ENCODE measurements around the gene ZNF417. TPM values are rescaled to one million over a fixed set of nuclear protein-coding genes. Genes with fewer than 3 reads are reported as not detected.

Gene ZNF417
- total RNA-seq, 1 experiment from 2014 or later = 22.8 TPM

DNA sequence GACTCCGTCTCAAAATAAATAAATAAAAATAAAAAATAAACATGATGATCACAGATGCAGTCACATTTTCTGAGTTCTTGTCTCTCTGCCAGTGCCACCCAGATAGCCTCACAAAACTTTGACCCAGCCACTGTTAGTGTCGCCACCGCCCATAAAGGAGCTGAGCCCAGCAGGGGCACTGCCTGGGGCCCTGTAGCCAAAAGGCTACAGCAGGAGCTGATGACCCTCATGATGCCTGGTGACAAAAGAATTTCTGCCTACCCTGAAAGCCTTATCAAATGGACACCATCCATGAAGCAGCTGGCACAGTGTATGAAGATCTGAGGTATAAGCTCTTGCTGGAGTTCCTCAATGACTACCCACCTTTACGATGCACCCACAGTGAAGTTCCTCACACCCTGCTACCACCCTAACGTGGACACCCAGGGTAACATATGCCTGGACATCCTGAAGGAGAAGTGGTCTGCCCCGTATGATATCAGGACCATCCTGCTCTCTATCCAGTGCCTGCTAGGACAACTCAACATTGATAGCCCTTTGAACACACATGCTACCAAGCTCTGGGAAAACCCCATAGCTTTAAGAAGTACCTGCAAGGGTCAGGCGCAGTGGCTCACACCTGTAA, 48.4 kb downstream of the ZNF417 start:
- Histone ChIP-seq H3K9me3 (ENCODE audit: control insufficient read depth, insufficient read depth, low read depth, low read length) (peaks cover 44% of the 10 kb centered on the region), H3K27ac (ENCODE audit: low read length) (no peak overlapping the region), H3K4me3 (ENCODE audit: low read depth in 2 of 2, low read length in 2 of 2) (no peak overlapping the region), H3K4me1 (ENCODE audit: control insufficient read depth, insufficient read depth, low read length) (no peaks in the 10 kb centered on the region), H3K36me3 (ENCODE audit: control insufficient read depth, insufficient read depth, low read length) (peaks cover 7% of the 10 kb centered on the region; the same call in 1 of the 2 replicates), H3K27me3 (ENCODE audit: control insufficient read depth, insufficient read depth, low read length) (no peaks in the 10 kb centered on the region)
- ATAC-seq = no peak
- BruUV-seq (replicated peaks) = no TSS peak
- POLR2A ChIA-PET = no interaction called here
- DNase-seq (ENCODE audit: low read depth, low spot score) = no peak
- intact Hi-C loops (cut with micrococcal nuclease; ENCODE audit: unreplicated experiment) (no loop called here), in situ Hi-C loops (cut with HindIII; ENCODE audit: low pct_unique_long_range_greater_than_20kb, low sequenced_read_pairs) (no loop called here)
- TF ChIP-seq POLR2AphosphoS5 (IDR thresholded peaks at IDR 0.05; ENCODE audit: low read depth, low read length) (no peak; the same call in 1 of the 2 replicates), SIN3A (IDR thresholded peaks at IDR 0.05; ENCODE audit: borderline replicate concordance, insufficient read depth, low read depth, low read length) (no peak), TCF7L2 (IDR thresholded peaks at IDR 0.05; ENCODE audit: low read depth, low read length) (no peak)
- TF ChIP-seq, protein P1, sequence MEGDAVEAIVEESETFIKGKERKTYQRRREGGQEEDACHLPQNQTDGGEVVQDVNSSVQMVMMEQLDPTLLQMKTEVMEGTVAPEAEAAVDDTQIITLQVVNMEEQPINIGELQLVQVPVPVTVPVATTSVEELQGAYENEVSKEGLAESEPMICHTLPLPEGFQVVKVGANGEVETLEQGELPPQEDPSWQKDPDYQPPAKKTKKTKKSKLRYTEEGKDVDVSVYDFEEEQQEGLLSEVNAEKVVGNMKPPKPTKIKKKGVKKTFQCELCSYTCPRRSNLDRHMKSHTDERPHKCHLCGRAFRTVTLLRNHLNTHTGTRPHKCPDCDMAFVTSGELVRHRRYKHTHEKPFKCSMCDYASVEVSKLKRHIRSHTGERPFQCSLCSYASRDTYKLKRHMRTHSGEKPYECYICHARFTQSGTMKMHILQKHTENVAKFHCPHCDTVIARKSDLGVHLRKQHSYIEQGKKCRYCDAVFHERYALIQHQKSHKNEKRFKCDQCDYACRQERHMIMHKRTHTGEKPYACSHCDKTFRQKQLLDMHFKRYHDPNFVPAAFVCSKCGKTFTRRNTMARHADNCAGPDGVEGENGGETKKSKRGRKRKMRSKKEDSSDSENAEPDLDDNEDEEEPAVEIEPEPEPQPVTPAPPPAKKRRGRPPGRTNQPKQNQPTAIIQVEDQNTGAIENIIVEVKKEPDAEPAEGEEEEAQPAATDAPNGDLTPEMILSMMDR (IDR thresholded peaks at IDR 0.05) = no peak
- TF ChIP-seq, protein P2, sequence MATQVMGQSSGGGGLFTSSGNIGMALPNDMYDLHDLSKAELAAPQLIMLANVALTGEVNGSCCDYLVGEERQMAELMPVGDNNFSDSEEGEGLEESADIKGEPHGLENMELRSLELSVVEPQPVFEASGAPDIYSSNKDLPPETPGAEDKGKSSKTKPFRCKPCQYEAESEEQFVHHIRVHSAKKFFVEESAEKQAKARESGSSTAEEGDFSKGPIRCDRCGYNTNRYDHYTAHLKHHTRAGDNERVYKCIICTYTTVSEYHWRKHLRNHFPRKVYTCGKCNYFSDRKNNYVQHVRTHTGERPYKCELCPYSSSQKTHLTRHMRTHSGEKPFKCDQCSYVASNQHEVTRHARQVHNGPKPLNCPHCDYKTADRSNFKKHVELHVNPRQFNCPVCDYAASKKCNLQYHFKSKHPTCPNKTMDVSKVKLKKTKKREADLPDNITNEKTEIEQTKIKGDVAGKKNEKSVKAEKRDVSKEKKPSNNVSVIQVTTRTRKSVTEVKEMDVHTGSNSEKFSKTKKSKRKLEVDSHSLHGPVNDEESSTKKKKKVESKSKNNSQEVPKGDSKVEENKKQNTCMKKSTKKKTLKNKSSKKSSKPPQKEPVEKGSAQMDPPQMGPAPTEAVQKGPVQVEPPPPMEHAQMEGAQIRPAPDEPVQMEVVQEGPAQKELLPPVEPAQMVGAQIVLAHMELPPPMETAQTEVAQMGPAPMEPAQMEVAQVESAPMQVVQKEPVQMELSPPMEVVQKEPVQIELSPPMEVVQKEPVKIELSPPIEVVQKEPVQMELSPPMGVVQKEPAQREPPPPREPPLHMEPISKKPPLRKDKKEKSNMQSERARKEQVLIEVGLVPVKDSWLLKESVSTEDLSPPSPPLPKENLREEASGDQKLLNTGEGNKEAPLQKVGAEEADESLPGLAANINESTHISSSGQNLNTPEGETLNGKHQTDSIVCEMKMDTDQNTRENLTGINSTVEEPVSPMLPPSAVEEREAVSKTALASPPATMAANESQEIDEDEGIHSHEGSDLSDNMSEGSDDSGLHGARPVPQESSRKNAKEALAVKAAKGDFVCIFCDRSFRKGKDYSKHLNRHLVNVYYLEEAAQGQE (IDR thresholded peaks at IDR 0.05; ENCODE audit: insufficient read depth in 1 of 2, low read depth in 2 of 2, low read length in 1 of 2) = no peak
- CTCF ChIA-PET = interaction anchor here (0.6 kb wide), 1 partner anchor 21 kb away, joined by 4 read pairs; the partner anchor contains the start of gene ZNF814

Other genes with a start within 250 kb of the ZNF417 start
- not detected for gene ZSCAN4, start 247.7 kb downstream of the ZNF417 start, total RNA-seq (2021; ENCODE audit: unreplicated experiment)
- 11.0 TPM for gene ZNF551, start 234.6 kb downstream of the ZNF417 start, total RNA-seq (2021; ENCODE audit: unreplicated experiment)
- gene ZNF154, start 207.4 kb downstream of the ZNF417 start, total RNA-seq (2021; ENCODE audit: unreplicated experiment) = not detected
- not detected for gene ZNF671, start 189.0 kb downstream of the ZNF417 start, total RNA-seq (2021; ENCODE audit: unreplicated experiment)
- gene ZNF776, start 169.8 kb downstream of the ZNF417 start, total RNA-seq (2021; ENCODE audit: unreplicated experiment) = 19.5 TPM
- gene ZNF586, start 146.9 kb downstream of the ZNF417 start, total RNA-seq (2021; ENCODE audit: unreplicated experiment) = 10.7 TPM
- 7.5 TPM for gene ZNF552, start 101.7 kb downstream of the ZNF417 start, total RNA-seq (2021; ENCODE audit: unreplicated experiment)
- gene ZNF587B, start 86.3 kb downstream of the ZNF417 start, total RNA-seq (2021; ENCODE audit: unreplicated experiment) = 17.6 TPM
- gene ZNF587, start 66.7 kb downstream of the ZNF417 start, total RNA-seq (2021; ENCODE audit: unreplicated experiment) = 57.3 TPM
- gene ZNF814, start 27.6 kb downstream of the ZNF417 start, total RNA-seq (2021; ENCODE audit: unreplicated experiment) = 4.8 TPM
- 5.1 TPM for gene ZNF418, start 18.8 kb upstream of the ZNF417 start, total RNA-seq (2021; ENCODE audit: unreplicated experiment)
- gene ZNF256, start 31.1 kb upstream of the ZNF417 start, total RNA-seq (2021; ENCODE audit: unreplicated experiment) = 10.1 TPM
- 0.98 TPM for gene C19orf18, start 57.9 kb upstream of the ZNF417 start, total RNA-seq (2021; ENCODE audit: unreplicated experiment)
- 16.1 TPM for gene ZNF606, start 86.2 kb upstream of the ZNF417 start, total RNA-seq (2021; ENCODE audit: unreplicated experiment)
- not detected for gene ZSCAN1, start 117.4 kb upstream of the ZNF417 start, total RNA-seq (2021; ENCODE audit: unreplicated experiment)
- gene ZNF135, start 142.7 kb upstream of the ZNF417 start, total RNA-seq (2021; ENCODE audit: unreplicated experiment) = not detected
- gene ZSCAN18, start 181.6 kb upstream of the ZNF417 start, total RNA-seq (2021; ENCODE audit: unreplicated experiment) = not detected
- gene ZNF329, start 234.2 kb upstream of the ZNF417 start, total RNA-seq (2021; ENCODE audit: unreplicated experiment) = 12.2 TPM

All from Panc1 (cell line).